Gastroesophageal sphincter (tissue), 3 donors: ENCODE data around the gene HDAC4.

ENCODE experiments used
- EP300 ChIP-seq: sonication (generic); formaldehyde crosslinking; IDR thresholded peaks from one replicate; pipeline ENCODE4 v1.6.1; 2017; ENCODE audit warnings: antibody characterized with exemption, mild to moderate bottlenecking
- TF ChIP-seq, protein P1 (sequence below), 4 experiments: fragments of 200-600 bp in 2 of 4; fragments of 450-650 bp in 2 of 4; sonication (generic) in 1 of 4; IDR thresholded peaks; one replicate each; pipeline ENCODE4 v1.5.1; 2017 to 2019; ENCODE audit warnings: antibody characterized with exemption in 4 of 4, mild to moderate bottlenecking in 2 of 4, moderate library complexity in 2 of 4

DNA sequence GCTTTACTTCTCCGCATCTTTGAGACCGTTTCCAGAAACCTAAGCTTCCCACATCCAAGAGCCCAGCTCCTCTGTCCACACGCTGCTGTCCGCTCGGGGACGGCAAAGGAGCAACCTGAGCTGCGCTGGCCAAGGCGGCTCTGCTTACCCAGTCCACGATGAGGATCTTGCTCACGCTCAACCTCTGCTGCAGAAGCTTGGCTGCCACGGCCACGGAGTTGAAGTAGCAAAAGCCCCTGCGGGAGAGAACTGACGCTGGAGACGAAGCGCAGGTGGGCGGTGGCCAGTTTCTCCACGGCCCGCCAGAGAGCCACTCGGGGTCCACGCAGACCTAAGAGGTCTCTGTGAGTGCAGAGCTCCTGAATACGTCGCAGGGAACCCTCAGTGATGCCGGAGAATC, 316.8 kb downstream of the HDAC4 start:
- TF ChIP-seq EP300 = no peak
- TF ChIP-seq, protein P1, sequence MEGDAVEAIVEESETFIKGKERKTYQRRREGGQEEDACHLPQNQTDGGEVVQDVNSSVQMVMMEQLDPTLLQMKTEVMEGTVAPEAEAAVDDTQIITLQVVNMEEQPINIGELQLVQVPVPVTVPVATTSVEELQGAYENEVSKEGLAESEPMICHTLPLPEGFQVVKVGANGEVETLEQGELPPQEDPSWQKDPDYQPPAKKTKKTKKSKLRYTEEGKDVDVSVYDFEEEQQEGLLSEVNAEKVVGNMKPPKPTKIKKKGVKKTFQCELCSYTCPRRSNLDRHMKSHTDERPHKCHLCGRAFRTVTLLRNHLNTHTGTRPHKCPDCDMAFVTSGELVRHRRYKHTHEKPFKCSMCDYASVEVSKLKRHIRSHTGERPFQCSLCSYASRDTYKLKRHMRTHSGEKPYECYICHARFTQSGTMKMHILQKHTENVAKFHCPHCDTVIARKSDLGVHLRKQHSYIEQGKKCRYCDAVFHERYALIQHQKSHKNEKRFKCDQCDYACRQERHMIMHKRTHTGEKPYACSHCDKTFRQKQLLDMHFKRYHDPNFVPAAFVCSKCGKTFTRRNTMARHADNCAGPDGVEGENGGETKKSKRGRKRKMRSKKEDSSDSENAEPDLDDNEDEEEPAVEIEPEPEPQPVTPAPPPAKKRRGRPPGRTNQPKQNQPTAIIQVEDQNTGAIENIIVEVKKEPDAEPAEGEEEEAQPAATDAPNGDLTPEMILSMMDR (IDR thresholded peaks at IDR 0.05) = no peak
